T-helper 1 cell (primary cell): ENCODE measurements around the gene ZNF343.
"Not testable (repeated sequence)": the region's sequence is repeated elsewhere in the genome, so short reads cannot be mapped to it uniquely, and the experiment has no call there.

ENCODE experiments used
- DNase-seq, 5 donors: peaks; one replicate each; pipeline ENCODE4 v3.0.0-alpha.2; 2012 to 2020

ZNF343 gene

GRCh38 chr20:2521369-2522305 lies 12.9 kb upstream of the ZNF343 start:
- peak in 2 of 5 donors; percentile 23 to 42 for DNase-seq

- DNase-seq = no peak
Observed at GRCh38 chr20:2520617-2521016, 11.9 kb upstream of the ZNF343 start.

- no peak for DNase-seq
Observed at GRCh38 chr20:2519115-2519809, 10.5 kb upstream of the ZNF343 start.

- DNase-seq = no peak
Observed at GRCh38 chr20:2518558-2518957, 9.8 kb upstream of the ZNF343 start.

- DNase-seq = no peak
Observed at GRCh38 chr20:2518096-2518495, 9.4 kb upstream of the ZNF343 start.

GRCh38 chr20:2516399-2516798 lies 7.7 kb upstream of the ZNF343 start:
- no peak for DNase-seq

- no peak for DNase-seq
Observed at GRCh38 chr20:2515203-2515602, 6.5 kb upstream of the ZNF343 start.

GRCh38 chr20:2509794-2510193 lies 1.1 kb upstream of the ZNF343 start:
- no peak for DNase-seq

- no peak for DNase-seq
Observed at GRCh38 chr20:2509468-2509781, 710 bp upstream of the ZNF343 start.

- DNase-seq = no peak
Observed at GRCh38 chr20:2507875-2508630, 662 bp downstream of the ZNF343 start.

- DNase-seq = no peak
Observed at GRCh38 chr20:2507464-2507863, 1.3 kb downstream of the ZNF343 start.

- DNase-seq = not testable (repeated sequence)
Observed at GRCh38 chr20:2506426-2506825, 2.3 kb downstream of the ZNF343 start.

GRCh38 chr20:2504803-2505202 lies 3.9 kb downstream of the ZNF343 start:
- not testable (repeated sequence) for DNase-seq

GRCh38 chr20:2502808-2503384 lies 5.8 kb downstream of the ZNF343 start:
- DNase-seq = not testable (repeated sequence)

- no peak for DNase-seq
Observed at GRCh38 chr20:2485661-2486060, 23.1 kb downstream of the ZNF343 start.

GRCh38 chr20:2485080-2485479 lies 23.6 kb downstream of the ZNF343 start:
- DNase-seq = no peak

GRCh38 chr20:2483504-2483903 lies 25.2 kb downstream of the ZNF343 start:
- DNase-seq = no peak

- no peak for DNase-seq
Observed at GRCh38 chr20:2480381-2480780, 28.3 kb downstream of the ZNF343 start.

GRCh38 chr20:2476742-2477615 lies 31.7 kb downstream of the ZNF343 start:
- no peak for DNase-seq

- DNase-seq = no peak
Observed at GRCh38 chr20:2475850-2476741, 32.6 kb downstream of the ZNF343 start.

- no peak for DNase-seq
Observed at GRCh38 chr20:2473516-2473915, 35.2 kb downstream of the ZNF343 start.
